ENCODE data around the gene RRAS.

Gene RRAS

DNA sequence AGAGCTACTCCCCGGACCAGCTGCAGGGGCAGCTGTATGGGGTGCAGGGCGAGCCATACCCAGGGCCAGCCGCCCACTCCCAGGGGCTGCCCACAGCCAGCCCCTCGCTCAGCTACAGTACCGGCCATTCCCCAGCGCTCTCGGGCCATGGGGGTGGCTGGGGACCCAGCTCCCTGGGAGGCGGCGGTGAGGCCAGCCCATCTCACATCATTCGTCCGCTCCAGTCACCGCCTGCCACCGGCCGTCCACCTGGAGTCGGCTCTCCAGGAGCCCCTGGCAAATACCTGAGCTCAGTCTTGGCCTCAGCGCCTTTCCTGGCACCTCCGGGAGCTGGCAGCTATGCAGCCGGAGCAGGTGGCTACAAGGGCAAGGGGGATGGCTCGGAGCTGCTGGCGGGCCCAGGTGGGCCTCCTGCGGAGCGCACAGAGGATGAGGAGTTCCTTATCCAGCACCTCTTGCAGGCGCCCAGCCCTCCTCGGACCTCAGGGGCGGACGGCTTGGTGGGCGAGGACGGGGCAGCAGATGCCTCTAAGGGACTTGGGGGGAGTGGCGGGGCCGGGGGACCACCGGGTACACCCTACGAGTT, 44.0 kb downstream of the RRAS start:
- DNase-seq (ENCODE audit: low read depth in 2 of 2): no peak

DNA sequence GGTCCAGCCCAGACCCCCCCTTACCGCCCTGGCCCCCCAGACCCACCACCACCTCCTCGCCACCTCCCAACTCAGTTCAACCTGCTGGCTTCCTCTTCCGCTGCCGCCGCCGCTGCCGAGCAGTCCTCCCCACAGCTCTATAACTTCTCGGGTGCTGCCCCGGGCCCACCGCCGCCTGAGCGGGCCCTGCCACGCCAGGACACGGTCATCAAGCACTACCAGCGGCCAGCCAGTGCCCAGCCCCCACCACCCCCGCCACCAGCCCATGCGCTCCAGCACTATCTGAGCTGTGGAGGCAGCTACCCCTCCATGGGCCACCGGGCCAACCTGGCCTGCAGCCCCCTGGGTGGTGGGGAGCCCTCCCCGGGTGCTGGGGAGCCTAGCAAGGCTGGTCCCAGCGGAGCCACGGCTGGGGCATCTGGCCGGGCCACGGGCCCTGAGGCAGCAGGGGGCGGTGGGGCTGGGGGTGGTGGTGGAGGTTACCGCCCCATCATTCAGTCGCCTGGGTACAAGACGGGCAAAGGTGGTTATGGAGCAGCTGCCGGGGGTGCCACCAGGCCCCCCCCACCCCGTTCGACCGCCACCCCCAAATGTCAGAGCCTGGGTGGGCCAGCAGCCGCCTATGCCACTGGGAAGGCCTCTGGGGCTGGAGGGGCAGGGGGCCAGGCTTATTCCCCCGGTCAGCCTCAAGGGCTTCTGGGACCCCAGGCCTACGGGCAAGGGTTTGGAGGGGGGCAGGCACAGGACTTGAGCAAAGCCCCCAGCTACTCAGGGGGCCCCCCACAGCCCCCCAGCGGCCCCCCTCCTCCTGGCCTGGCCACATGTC, 44.7 kb downstream of the RRAS start:
- DNase-seq (ENCODE audit: low read depth in 2 of 2): no peak

DNA sequence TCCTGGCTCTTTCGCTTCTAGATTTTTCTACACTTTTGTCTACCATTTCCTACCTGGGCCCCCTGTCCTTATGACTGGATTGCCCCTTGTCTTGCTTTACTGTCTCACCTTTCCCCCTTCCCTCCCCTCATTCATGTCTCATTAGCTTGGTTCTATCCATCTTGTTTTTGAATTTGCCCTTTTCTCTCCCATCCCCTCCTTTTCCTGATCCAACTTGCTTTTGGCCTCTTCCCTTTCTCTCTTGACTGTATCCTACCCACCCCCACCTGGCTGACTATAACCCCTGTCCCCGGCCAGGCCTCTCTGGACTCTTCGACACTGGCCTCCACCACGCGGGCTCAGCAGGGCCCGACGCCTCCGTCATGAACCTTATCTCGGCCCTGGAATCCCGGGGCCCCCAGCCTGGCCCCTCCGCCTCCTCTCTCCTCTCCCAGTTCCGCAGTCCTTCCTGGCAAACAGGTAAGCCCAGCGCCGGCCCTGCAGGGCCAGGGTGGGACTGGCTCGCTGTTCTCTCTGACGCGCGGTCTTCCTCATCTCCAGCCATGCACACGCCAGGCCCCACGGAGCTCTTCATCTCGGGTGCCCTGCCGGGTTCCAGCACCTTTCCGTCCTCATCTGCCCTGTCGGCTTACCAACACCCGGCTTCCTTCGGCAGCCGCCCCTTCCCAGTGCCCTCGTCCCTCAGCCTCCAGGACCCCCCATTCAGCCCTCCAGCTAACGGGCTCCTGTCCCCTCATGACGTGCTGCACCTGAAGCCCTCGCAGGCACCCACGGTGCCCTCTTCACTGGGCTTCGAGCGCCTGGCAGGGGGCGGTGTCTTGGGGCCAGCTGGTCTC, 45.6 kb downstream of the RRAS start:
- DNase-seq (ENCODE audit: low read depth in 2 of 2): no peak

DNA sequence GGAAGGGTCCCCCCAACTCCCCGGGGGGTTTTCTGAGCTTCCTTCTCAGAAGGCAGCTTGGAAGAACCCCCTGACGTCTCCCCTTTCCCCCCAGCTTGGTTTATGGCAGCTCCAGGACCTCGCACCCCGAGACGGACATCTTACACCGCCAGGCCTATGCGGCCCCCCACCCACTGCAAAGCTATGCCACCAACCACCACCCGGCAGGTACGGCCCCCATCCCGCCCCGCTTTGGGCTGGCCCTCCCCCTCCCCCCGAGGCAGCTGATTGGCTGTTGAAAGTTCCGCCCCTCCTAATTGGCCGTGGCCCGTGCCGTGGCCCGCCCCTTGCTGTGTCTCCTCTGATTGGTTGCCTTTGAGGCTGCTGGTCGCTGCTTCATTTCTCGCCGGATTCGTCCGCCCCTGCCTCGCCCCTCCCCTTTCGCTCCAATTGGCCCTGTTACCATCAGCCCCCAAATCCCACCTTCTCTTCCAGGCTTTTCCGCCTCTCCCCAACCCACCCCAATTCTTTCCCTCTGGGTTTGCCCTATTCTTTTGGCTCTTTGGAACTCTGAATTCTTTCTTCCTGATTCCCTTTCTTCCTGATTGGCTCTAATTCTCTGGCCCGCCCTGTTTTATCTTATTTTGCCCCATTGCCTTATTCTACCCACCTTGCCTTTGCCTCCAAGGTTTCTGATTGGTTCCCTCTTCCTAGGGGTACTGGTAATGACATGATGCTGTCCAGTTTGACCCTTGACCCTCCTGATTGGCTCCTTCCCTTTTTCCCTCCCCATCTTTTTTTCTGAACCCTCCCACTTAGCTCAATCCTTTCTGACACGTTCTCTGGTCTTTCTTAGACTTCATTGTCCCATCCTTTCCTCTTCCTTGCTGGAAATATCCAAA, 46.5 kb downstream of the RRAS start:
- peak; percentile 90 to 92 for DNase-seq (ENCODE audit: low read depth in 2 of 2)

DNA sequence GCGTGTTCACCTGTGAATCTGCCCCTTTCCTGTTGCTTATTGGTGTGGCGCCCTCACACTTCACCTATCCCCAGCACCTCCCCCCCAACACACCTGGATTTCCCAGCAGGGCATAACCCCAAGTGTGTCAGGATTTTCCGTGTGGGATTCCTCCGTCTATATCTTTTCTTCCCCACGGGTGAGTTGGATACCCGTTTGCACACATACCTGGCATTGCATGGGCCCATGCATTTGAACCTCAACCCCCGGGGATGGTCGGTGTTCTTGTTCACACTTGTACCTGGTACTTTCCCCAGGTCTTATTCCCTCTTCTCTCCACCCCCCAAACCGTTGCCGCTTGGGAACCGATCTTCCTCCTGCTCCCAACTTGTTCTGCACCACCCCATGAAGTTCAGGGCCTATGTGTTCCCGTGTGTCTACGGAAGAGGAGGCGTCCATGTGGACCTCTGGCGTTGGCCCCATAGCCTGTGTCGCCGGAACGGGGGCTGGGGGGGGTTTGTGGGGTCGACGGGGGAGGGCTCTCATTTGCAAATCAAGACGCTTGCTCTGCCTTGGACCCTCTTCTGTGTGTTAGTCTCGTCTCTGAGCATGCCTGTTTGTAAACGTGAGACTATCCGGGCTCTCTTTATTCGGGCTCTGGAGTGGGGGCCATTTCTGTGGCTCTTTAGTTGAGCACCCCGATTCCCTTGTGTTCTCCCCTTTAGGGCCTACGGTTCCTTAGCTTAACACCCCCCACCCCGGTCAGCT, 47.3 kb downstream of the RRAS start:
- no peak for DNase-seq (ENCODE audit: low read depth in 2 of 2)

DNA sequence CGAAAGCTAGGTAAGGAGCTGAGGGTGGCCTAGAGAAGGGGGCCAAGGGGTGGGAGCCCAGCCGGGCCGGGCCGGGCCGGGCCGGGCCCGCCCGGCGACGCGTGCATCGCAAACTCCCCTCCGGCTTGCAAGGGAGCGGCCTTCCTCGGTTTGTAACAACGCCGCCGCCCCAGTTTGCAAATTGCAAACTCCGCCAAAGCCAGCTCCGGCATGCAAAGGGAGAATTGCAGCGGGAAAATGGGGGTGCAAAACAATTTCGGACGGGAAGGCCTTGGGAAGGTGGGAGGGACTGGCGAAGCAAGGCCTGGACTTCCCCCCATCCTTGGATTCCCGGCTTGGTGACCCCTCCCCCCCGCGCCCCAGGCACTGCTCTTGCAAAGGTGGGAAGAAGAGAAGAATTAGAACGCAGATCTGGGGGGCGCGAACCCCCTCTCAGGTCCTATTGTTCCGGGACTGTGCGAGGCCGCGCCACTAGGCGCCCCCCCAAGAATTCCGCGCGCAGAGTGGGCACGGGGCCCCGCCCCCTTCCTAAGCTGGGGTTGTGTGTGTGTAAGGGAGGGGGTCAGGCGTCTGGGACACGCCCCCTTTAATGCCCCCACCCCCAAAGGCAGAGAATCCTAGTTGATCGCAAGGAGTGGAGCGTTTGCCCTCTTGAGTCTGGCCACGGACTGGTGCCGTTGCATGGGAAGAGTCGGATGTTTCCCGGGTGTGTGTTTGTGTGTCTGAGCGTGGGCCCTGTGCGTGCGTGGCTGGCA, 48.0 kb downstream of the RRAS start:
- DNase-seq (ENCODE audit: low read depth in 2 of 2): no peak

DNA sequence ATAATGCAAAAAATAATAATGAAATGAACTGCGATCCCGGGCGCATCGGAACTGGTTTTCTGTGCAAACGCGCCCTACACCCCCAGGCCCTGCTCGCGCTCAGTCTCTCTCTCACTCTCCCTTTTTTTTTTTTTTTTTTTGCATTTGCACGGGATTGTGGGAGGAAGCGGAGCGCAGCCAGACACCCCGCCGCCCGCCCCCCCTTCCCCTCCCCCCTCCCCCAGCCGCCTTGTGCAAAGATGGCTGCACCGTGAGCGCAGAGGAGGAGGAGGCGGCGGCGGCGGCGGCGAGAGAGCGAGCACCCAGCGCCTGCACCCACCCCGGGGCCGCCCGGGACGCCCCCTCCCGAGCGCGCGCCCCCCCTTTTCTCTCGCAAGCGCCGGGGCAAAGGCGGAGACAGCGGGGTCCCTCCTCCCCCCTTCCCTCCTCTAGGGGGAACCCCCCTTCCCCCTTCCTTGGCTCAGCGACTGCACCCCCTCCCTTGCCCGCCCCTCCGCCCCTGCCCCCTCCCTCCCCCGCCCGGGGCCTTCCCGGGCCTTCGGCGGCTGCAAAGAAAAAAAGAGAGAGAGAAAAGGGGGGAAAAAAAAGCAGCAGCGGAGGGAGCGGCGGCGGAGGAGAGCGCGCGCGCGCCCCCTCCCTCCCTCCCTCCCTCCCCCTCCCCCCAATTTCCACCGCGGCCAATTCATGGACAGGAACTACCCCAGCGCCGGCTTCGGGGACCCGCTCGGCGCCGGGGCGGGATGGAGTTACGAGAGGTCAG, 48.8 kb downstream of the RRAS start, which contains the start of gene PRR12:
PRR12 (plus strand) TSS at position 212 of the 760 bp plus-strand sequence; CDS start at position 685, 473 bp downstream.
- DNase-seq (ENCODE audit: low read depth in 2 of 2): peak in 1 of 2 donors; percentile 63

DNA sequence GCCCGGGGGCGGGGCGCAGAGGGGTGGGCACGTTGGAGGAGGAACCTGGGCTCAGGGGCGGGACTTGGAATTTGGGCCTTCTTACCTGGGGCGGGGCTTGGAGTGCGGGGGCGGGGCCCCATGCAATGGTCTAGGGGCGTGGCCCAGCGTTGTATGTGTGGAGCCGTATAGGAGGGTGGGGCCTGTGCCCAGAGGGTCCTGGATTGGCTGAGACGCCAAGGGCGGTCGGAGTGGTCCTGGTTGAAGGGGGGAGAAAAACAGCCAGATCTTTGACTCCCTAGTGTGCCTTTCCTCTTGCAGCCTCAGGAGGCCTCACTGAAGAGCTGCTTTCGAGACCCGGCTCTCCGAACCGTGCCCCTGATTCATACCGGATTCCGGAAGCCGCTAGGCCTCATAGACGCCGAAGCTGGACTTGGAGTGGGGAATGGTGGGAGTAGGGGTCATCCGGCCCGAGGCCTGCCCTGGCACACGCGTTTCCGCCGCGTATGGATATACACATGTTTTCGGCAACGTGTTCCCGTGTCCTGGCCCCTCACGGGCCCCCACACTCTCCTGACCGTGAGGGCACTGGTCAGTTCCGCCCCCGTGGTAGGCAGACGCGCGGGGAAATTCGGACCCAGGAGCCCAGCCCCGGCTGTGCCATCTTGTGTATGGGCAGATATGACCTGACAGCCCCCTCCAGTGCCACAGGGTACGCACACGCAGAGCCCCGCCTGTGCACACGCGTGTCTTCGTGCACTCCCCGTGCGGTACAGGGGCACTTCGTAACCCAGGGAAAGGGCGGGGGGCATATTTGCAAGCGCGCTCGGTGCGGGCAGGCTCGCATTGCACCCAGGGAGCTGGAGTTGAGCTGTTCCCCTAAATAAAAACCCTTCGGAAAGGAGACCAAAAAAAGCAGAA, 49.6 kb downstream of the RRAS start:
- DNase-seq (ENCODE audit: low read depth in 2 of 2): peak; percentile 91 to 93

DNA sequence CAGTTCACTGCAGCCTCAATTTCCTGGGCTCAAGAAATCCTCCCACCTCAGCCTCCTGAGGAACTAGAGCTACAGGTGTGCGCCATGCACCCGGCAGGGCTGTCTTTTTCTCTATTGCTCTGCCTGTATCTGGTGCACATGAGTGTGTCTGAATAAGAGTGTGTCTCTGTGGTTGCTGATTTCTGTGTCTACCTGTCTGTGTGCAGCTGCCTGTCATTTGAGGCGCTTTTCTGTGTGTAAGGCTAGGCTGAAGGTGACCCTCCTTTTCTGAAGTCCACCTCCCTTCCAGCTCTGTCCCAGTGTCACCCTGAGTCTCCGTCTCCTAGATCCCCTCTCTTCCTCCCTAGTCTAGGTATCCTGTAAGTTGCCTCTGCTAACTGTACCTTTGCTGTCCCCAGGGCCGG, 50.4 kb downstream of the RRAS start:
- no peak for DNase-seq (ENCODE audit: low read depth in 2 of 2)

DNA sequence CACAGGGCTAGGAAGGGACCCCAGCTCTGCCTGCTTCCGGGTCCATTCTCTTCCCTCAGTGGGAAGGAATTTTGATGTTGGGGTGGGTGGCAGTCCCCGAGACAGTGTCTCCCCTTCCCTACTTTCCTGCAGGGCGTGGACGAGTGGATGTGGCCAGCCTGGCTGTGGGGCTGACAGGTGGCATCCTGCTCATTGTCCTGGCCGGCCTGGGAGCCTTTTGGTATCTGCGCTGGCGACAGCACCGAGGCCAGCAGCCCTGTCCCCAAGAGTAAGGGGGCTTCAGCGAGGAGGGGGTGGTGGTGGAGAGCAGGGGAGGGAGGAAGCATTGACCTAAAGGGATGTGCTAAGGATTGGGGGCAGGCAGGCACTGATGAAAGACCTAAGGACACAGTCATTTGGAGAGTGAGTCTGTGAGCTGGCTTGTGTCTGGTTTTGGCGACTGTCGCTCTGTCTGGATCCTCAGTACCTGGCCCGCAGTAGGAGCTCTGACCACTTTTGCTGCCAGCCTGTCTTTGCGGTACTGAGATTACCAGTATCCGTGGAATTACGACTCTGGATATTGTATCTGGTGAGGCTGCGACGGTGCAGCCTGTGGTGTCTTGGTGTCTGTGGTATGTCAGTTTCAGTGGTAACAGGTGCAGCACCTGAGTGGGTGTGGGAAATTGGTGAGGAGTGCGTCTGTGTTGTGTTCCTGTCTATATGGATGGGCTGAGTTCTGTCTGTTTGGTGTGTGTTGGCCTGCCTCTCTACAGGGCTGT, 51.4 kb downstream of the RRAS start:
- no peak for DNase-seq (ENCODE audit: low read depth in 2 of 2)

DNA sequence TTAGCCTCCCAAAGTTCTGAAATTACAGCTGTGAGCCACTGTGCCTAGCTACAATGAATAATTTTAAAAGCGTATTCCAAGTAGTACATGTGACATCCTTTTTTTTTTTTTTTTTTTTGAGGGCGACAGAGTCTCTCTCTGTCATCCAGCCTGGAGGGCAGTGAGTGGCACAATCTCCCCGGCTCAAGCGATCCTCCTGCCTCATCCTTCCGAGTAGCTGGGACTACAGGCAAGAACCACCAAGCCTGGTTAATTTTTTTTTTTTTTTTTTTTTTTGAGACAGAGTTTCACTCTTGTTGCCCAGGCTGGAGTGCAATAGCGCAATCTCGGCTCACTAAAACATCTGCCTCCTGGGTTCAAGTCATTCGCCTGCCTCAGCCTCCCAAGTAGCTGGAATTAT, 52.7 kb downstream of the RRAS start:
- DNase-seq (ENCODE audit: low read depth in 2 of 2): no peak
